ENCODE data around the gene MAPT. TPM values are rescaled to one million over a fixed set of nuclear protein-coding genes. Genes with fewer than 3 reads are reported as not detected.

The MAPT gene
- total and polyA plus RNA-seq, 2 of the 13 experiments (the other 11 are each of a cell fraction or from before 2014, with no cell fraction given): 2.1 to 2.8 TPM

- TF ChIP-seq DR1 (CRISPR knock-in tag; IDR thresholded peaks at IDR 0.05) (no peak), ZNF292 (CRISPR knock-in tag; IDR thresholded peaks at IDR 0.05; ENCODE audit: borderline replicate concordance, low read depth) (no peak), PAF1 (CRISPR knock-in tag; IDR thresholded peaks at IDR 0.05) (no peak), TRAFD1 (CRISPR knock-in tag; IDR thresholded peaks at IDR 0.05; ENCODE audit: borderline replicate concordance) (no peak), USF2 (IDR thresholded peaks at IDR 0.05; ENCODE audit: low read depth, low read length) (no peak), USF2 (CRISPR knock-in tag; IDR thresholded peaks at IDR 0.05; ENCODE audit: borderline replicate concordance) (no peak), KDM4B (CRISPR knock-in tag; IDR thresholded peaks at IDR 0.05) (no peak), SAFB2 (CRISPR knock-in tag; IDR thresholded peaks at IDR 0.05; ENCODE audit: borderline replicate concordance, low read depth) (no peak)
Observed at GRCh38 chr17:46045639-46046038, 151.3 kb downstream of the MAPT start (continued).

- FAIRE-seq: no peak
- Histone ChIP-seq H3K79me2 (ENCODE audit: insufficient read depth, low read length) (peaks cover 3% of the 10 kb centered on the region), H4K20me1 (ENCODE audit: insufficient read depth, low read length) (0 out of 2 replicates have a peak, but pooled peaks cover 4% of the 10 kb centered on the region), H3K9me3 (ENCODE audit: low read length) (no peaks in the 10 kb centered on the region), H3K36me3 (replicated peaks in 1 of 2; ENCODE audit: control insufficient read depth in 1 of 2, insufficient read depth in 2 of 2, low read length in 2 of 2) (peaks cover 39 to 87% of the 10 kb centered on the region in 2 experiments), H3K9ac (ENCODE audit: insufficient read depth, low read depth, low read length) (no peak overlapping the region), H3K27me3 (ENCODE audit: control insufficient read depth in 1 of 2, insufficient read depth in 2 of 2, low read length in 2 of 2) (no peaks in the 10 kb centered on the region), H3K27ac (ENCODE audit: extremely low read length, insufficient read depth, low read length) (no peak overlapping the region), H3K4me2 (ENCODE audit: low read depth, low read length) (no peak overlapping the region), H3K4me3 (replicated peaks in 1 of 3; ENCODE audit: insufficient read depth in 1 of 3, low read depth in 2 of 3, low read length in 3 of 3) (no peak overlapping the region), H2AFZ (ENCODE audit: low read length) (no peak overlapping the region), H3K4me1 (ENCODE audit: insufficient read depth, low read length) (peaks cover 22% of the 10 kb centered on the region)
- ChIA-PET CTCF (ENCODE audit: low intra/inter-chr PET ratio, low total read pairs) (interaction anchor here (1.9 kb wide), 1 partner anchor 45 kb away, joined by 4 read pairs; no protein-coding TSS in a partner anchor), POLR2A (no interaction called here)
- BruUV-seq (replicated peaks): no TSS peak
- intact Hi-C loops (cut with micrococcal nuclease; ENCODE audit: unreplicated experiment) (no loop called here), in situ Hi-C loops (cut with HindIII; ENCODE audit: extremely low pct_ligation_motif_present, low pct_unique_long_range_greater_than_20kb) (no loop called here)
- no peak for DNase-seq (ENCODE audit: low spot score)
- WGBS (ENCODE audit: low lambda C conversion rate): 92% methylated on average over 1 of the region's 1 CpG
- no peak for ATAC-seq
- peak; percentile 40; the same call in 1 of the 2 replicates for TF ChIP-seq MNT (IDR thresholded peaks at IDR 0.05)
- TF ChIP-seq ZNF468 (CRISPR knock-in tag; IDR thresholded peaks at IDR 0.05): no peak
Observed at GRCh38 chr17:46046957-46047356, 152.6 kb downstream of the MAPT start.

All from HepG2 (cell line).